Choroid plexus epithelial cell (primary cell): ENCODE data around the gene BCAS3.
A peak's percentile ranks its signal among the peaks of the same experiment; 100 is the strongest.

Experiments used
- DNase-seq: peaks from one replicate; pipeline ENCODE4 v3.0.0-alpha.2; 2010; ENCODE audit warnings: low read depth
- H3K4me3 ChIP-seq: 2 replicates; pipeline ENCODE4 v1.5.1; 2011; ENCODE audit warnings: low read depth, mild to moderate bottlenecking, control low read depth, low read length, moderate library complexity
- TF ChIP-seq, protein P1 (sequence below): conservative IDR thresholded peaks from 2 replicates; pipeline ENCODE4 v1.5.1; 2011; ENCODE audit warnings: low read depth, mild to moderate bottlenecking, control low read depth, inconsistent platforms, low read length, moderate library complexity

The BCAS3 gene

DNA sequence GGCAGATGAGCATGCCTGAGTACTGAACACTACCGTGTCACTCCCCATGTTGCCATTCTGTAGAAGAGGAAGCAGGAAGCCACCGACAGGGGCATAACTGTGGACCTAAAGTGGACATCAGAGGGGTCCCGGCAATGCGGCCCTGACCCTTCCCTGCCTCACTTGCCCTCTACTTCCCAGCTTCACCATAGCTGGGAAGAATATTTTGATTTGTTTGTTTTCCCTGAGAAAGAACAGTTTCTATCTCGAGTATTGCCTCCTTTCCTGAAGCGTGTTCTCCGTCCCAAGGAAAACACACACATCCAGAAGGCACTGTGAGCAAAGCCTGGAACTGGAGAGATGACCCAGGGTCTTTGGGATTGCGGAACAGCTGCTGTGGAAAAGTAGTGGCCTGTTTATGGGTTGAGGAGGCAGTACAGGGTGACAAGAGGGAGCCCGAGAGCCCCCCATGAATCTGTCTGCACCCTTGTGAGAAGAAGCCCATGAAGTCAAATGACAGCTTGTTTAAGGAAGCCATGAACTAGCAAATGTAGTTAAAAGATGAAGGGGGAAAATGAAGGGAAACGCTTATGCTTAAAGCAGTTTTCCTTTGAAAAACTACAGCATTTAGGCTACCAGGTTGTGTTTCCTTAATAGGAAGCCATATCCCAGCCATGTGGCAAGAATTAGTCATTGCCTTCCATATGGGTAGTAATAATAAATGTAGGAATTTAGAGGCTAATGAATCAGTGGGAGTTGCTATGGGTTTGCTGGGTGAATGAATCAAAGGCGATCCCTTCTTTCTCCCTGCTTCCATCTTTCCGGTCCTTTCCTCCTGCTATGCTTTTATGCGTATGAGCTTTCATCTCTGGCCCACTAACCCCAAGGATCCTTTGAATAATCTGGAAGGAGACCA is 632.0 kb downstream of the BCAS3 start:
- peak; percentile 77 for DNase-seq
- H3K4me3 ChIP-seq = no peak overlapping the region
- TF ChIP-seq, protein P1, sequence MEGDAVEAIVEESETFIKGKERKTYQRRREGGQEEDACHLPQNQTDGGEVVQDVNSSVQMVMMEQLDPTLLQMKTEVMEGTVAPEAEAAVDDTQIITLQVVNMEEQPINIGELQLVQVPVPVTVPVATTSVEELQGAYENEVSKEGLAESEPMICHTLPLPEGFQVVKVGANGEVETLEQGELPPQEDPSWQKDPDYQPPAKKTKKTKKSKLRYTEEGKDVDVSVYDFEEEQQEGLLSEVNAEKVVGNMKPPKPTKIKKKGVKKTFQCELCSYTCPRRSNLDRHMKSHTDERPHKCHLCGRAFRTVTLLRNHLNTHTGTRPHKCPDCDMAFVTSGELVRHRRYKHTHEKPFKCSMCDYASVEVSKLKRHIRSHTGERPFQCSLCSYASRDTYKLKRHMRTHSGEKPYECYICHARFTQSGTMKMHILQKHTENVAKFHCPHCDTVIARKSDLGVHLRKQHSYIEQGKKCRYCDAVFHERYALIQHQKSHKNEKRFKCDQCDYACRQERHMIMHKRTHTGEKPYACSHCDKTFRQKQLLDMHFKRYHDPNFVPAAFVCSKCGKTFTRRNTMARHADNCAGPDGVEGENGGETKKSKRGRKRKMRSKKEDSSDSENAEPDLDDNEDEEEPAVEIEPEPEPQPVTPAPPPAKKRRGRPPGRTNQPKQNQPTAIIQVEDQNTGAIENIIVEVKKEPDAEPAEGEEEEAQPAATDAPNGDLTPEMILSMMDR = peak; percentile 22

DNA sequence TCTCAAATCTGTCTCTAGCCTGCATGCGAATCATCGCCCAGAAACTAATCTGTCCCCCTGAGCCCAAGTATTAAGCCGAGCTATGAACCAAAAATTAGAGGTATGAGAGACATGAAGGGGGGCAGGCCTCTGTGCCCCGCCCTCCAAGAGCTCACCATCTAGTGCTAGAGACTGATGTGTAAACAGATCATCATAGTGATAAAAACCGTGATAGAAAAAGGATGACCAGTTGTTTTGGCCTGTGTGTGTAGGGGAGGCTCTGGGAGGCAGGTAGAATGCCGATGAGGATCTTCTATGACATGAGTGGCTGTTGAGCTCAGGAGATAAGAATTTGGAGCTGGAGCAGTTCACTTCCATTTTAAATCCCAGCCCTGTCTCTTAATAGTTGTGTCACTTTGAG is 632.9 kb downstream of the BCAS3 start:
- no peak for DNase-seq
- H3K4me3 ChIP-seq = no peak overlapping the region
- TF ChIP-seq, protein P1 = no peak

DNA sequence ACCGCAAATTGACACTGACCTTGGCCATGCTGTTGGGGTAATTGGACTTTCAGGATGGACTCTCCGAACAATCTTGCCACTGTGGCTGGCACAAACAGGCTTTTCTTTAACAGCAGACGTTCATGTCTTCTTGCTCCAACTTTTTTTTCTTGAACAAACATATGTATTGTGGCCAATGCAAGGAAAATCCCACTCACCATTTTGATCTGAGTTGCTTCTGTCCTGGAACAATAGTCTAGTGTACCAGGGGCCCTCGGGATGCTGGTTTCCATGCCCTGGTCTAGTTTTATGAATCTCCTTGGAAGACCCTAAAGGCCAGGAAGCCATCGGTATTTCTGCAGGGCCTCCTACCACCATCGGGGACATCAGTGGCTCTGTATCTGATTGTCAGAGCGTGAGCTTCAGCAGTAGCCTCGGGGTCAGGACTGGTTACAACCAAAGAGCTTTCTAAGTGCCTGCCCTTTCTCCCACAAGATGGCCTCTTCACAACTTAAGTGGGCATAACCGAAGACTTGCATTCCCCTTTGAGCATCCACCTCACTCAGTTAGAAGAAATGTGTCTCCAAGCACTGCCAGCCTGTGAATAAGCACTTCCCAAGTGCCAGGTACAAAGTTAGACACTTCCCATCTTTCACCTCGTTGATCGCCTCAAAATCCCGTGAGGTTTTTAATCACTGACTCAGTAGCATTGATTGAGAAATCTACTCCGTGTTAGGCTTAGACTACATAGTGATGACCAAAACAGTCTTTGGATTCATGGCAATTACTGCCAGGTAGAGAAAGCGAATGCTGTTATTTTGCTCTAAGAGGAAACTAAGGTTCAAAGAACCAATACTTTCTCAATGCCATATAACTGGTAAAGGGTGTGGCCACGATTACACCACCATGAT is 635.0 kb downstream of the BCAS3 start:
- TF ChIP-seq, protein P1 = no peak
- H3K4me3 ChIP-seq = no peak overlapping the region
- DNase-seq = no peak

DNA sequence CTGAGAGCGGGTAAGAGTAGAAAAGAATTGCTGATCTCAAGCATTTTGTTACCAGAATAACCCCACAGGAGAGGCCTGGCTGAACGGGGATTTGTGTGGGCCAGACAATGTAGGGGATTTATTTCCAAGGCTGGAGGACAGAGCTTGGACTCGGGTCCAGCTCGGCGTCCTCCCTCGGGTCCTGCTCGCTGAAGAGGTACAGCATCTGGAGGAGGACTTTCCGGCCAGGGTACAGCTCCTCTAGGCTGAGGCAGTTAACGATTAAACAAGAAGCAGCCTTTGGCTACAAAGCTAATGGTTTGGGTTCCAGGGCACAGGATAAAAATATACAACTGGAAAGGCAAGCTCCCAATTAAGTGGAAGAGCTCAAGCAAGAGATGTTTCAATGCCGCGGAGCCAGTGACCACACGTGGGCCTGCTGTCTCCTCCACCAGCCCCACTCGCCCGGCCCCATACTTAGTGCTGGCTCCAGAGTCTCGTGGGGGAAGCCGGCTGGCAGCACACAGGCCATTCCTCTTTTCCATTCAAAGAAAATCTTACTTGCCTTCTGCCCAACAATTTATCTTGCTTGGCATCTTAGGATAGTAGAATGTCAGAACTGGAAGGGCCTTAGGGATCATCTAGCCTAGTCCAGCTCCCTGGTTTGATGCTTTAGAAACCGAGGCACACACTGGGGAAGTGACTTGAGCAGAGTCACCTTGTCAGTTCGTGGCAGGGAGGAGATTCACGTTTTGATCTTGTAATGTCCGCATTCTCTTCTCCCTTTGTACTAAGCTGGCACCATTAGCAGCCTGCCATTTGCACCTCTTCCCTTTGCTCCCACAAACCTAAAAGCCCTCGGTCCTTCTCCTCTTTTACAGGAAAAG is 636.0 kb downstream of the BCAS3 start:
- no peak for DNase-seq
- H3K4me3 ChIP-seq = no peak overlapping the region
- TF ChIP-seq, protein P1 = no peak

DNA sequence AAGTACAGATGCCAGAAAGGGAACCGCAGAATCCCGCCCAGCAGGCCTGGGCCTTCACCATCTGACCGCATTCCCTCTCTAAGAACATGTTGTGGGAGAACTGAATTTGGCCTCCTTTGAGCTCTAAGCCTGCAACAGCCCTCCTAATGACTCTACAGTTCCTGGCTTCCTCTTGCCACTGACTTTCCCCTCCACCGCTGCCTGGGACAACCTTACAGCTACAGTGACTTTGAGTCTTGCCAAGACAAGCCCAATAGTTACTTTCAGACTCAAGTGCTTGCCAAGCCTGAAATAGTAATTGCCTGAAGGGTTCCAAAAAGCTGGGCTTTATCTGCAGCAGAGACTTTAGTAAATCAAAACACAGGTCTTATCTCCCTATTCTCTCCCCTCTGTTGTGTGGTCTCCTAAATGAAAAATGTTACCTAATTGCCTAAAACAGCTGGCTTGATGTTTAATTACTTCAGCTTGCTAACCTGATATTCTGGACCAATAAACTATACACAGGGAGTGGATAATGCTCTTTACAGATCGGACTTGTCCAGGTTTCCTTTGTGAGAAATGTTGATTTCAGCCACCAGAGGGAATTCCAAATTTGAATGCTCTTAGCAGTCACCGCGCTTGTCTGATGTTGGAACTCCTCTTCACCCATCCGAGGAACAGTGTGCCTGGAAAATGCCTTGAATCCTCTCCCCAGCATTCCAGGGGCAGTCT is 636.9 kb downstream of the BCAS3 start:
- H3K4me3 ChIP-seq = no peak overlapping the region
- peak; percentile 49 for DNase-seq
- TF ChIP-seq, protein P1 = peak; percentile 33

DNA sequence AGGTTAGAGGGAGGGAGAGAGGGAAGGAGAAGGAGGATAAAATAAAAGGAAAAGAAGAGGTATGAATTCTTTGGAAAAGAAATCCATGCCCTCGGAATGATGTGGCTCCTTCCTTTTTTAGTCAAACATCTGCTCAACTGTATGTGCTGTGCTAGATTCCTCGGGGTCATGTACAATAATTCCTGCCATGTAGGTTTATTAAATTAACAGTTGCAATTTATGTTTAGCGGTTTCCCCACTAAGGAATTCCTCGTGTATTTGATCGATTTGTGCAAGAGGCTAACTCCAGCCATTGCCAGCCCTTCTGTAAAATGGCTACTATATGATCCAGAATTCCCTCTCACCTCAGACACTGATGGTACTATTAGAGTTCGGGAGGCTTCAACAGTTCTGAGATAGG is 639.0 kb downstream of the BCAS3 start:
- TF ChIP-seq, protein P1 = no peak
- H3K4me3 ChIP-seq = no peak overlapping the region
- DNase-seq = no peak
